ENCODE results near the gene STARD6.
"Not testable (repeated sequence)": the region's sequence is repeated elsewhere in the genome, so short reads cannot be mapped to it uniquely, and the experiment has no call there.

The STARD6 gene

GRCh38 chr18:54351186-54351585 lies 6.5 kb downstream of the STARD6 start:
- H3K9me3 ChIP-seq (ENCODE audit: control insufficient read depth, insufficient read depth, low read length): no peaks in the 10 kb centered on the region
- H3K27ac ChIP-seq (ENCODE audit: low read length): no peak overlapping the region
- H3K4me3 ChIP-seq (ENCODE audit: low read length): no peak overlapping the region
- WGBS (ENCODE audit: insufficient coverage, insufficient read length): no CpG with 5 or more reads among the region's 1 CpG
- H3K27me3 ChIP-seq (ENCODE audit: control insufficient read depth, insufficient read depth, low read length): no peaks in the 10 kb centered on the region
- no peaks in the 10 kb centered on the region for H3K4me1 ChIP-seq (ENCODE audit: control insufficient read depth, insufficient read depth, low read length)
- no peaks in the 10 kb centered on the region for H3K36me3 ChIP-seq (ENCODE audit: control insufficient read depth, insufficient read depth, low read length)
- DNase-seq (ENCODE audit: low read depth, low spot score): no peak

- DNase-seq (ENCODE audit: low read depth, low spot score): no peak
- Histone ChIP-seq H3K27me3 (ENCODE audit: control insufficient read depth, insufficient read depth, low read length) (no peaks in the 10 kb centered on the region), H3K36me3 (ENCODE audit: control insufficient read depth, insufficient read depth, low read length) (no peaks in the 10 kb centered on the region), H3K27ac (ENCODE audit: low read length) (no peak overlapping the region), H3K4me3 (ENCODE audit: low read length) (no peak overlapping the region), H3K9me3 (ENCODE audit: control insufficient read depth, insufficient read depth, low read length) (no peaks in the 10 kb centered on the region), H3K4me1 (ENCODE audit: control insufficient read depth, insufficient read depth, low read length) (no peaks in the 10 kb centered on the region)
- WGBS (ENCODE audit: insufficient coverage, insufficient read length): no CpG with 5 or more reads among the region's 4 CpGs
Measured at GRCh38 chr18:54338230-54338629, 19.4 kb downstream of the STARD6 start.

GRCh38 chr18:54335638-54336173 lies 22.0 kb downstream of the STARD6 start:
- Histone ChIP-seq H3K4me1 (ENCODE audit: control insufficient read depth, insufficient read depth, low read length) (no peaks in the 10 kb centered on the region), H3K27me3 (ENCODE audit: control insufficient read depth, insufficient read depth, low read length) (no peaks in the 10 kb centered on the region), H3K27ac (ENCODE audit: low read length) (no peak overlapping the region), H3K9me3 (ENCODE audit: control insufficient read depth, insufficient read depth, low read length) (no peaks in the 10 kb centered on the region), H3K36me3 (ENCODE audit: control insufficient read depth, insufficient read depth, low read length) (no peaks in the 10 kb centered on the region), H3K4me3 (ENCODE audit: low read length) (no peak overlapping the region)
- WGBS (ENCODE audit: insufficient coverage, insufficient read length): no CpG with 5 or more reads among the region's 2 CpGs
- no peak for DNase-seq (ENCODE audit: low read depth, low spot score)

GRCh38 chr18:54330768-54331548 lies 26.7 kb downstream of the STARD6 start:
- H3K27me3 ChIP-seq (ENCODE audit: control insufficient read depth, insufficient read depth, low read length): no peaks in the 10 kb centered on the region
- H3K27ac ChIP-seq (ENCODE audit: low read length): no peak overlapping the region
- no peak overlapping the region for H3K4me3 ChIP-seq (ENCODE audit: low read length)
- H3K9me3 ChIP-seq (ENCODE audit: control insufficient read depth, insufficient read depth, low read length): no peaks in the 10 kb centered on the region
- H3K36me3 ChIP-seq (ENCODE audit: control insufficient read depth, insufficient read depth, low read length): no peaks in the 10 kb centered on the region
- H3K4me1 ChIP-seq (ENCODE audit: control insufficient read depth, insufficient read depth, low read length): no peaks in the 10 kb centered on the region
- DNase-seq (ENCODE audit: low read depth, low spot score): no peak
- WGBS (ENCODE audit: insufficient coverage, insufficient read length): 100% methylated on average over 3 of the region's 6 CpGs

GRCh38 chr18:54329787-54330186 lies 27.9 kb downstream of the STARD6 start:
- Histone ChIP-seq H3K9me3 (ENCODE audit: control insufficient read depth, insufficient read depth, low read length) (no peaks in the 10 kb centered on the region), H3K36me3 (ENCODE audit: control insufficient read depth, insufficient read depth, low read length) (no peaks in the 10 kb centered on the region), H3K4me3 (ENCODE audit: low read length) (no peak overlapping the region), H3K27me3 (ENCODE audit: control insufficient read depth, insufficient read depth, low read length) (no peaks in the 10 kb centered on the region), H3K27ac (ENCODE audit: low read length) (no peak overlapping the region), H3K4me1 (ENCODE audit: control insufficient read depth, insufficient read depth, low read length) (no peaks in the 10 kb centered on the region)
- DNase-seq (ENCODE audit: low read depth, low spot score): no peak

GRCh38 chr18:54327818-54328217 lies 29.8 kb downstream of the STARD6 start:
- Histone ChIP-seq H3K27me3 (ENCODE audit: control insufficient read depth, insufficient read depth, low read length) (no peaks in the 10 kb centered on the region), H3K36me3 (ENCODE audit: control insufficient read depth, insufficient read depth, low read length) (no peaks in the 10 kb centered on the region), H3K4me1 (ENCODE audit: control insufficient read depth, insufficient read depth, low read length) (no peaks in the 10 kb centered on the region), H3K27ac (ENCODE audit: low read length) (no peak overlapping the region), H3K9me3 (ENCODE audit: control insufficient read depth, insufficient read depth, low read length) (no peaks in the 10 kb centered on the region), H3K4me3 (ENCODE audit: low read length) (no peak overlapping the region)
- WGBS (ENCODE audit: insufficient coverage, insufficient read length): no CpG with 5 or more reads among the region's 4 CpGs
- DNase-seq (ENCODE audit: low read depth, low spot score): no peak

GRCh38 chr18:54323970-54324369 lies 33.7 kb downstream of the STARD6 start:
- Histone ChIP-seq H3K36me3 (ENCODE audit: control insufficient read depth, insufficient read depth, low read length) (no peaks in the 10 kb centered on the region), H3K9me3 (ENCODE audit: control insufficient read depth, insufficient read depth, low read length) (no peaks in the 10 kb centered on the region), H3K27me3 (ENCODE audit: control insufficient read depth, insufficient read depth, low read length) (no peaks in the 10 kb centered on the region), H3K4me1 (ENCODE audit: control insufficient read depth, insufficient read depth, low read length) (no peaks in the 10 kb centered on the region), H3K4me3 (ENCODE audit: low read length) (no peak overlapping the region), H3K27ac (ENCODE audit: low read length) (no peak overlapping the region)
- WGBS (ENCODE audit: insufficient coverage, insufficient read length): no CpG with 5 or more reads among the region's 2 CpGs
- no peak for DNase-seq (ENCODE audit: low read depth, low spot score)

- Histone ChIP-seq H3K9me3 (ENCODE audit: control insufficient read depth, insufficient read depth, low read length) (no peaks in the 10 kb centered on the region), H3K4me3 (ENCODE audit: low read length) (no peak overlapping the region), H3K27ac (ENCODE audit: low read length) (no peak overlapping the region), H3K36me3 (ENCODE audit: control insufficient read depth, insufficient read depth, low read length) (no peaks in the 10 kb centered on the region), H3K27me3 (ENCODE audit: control insufficient read depth, insufficient read depth, low read length) (no peaks in the 10 kb centered on the region), H3K4me1 (ENCODE audit: control insufficient read depth, insufficient read depth, low read length) (no peaks in the 10 kb centered on the region)
- DNase-seq (ENCODE audit: low read depth, low spot score): no peak
Measured at GRCh38 chr18:54323561-54323960, 34.1 kb downstream of the STARD6 start.

GRCh38 chr18:54316071-54316820 lies 41.4 kb downstream of the STARD6 start:
- Histone ChIP-seq H3K4me3 (ENCODE audit: low read length) (no peak overlapping the region), H3K36me3 (ENCODE audit: control insufficient read depth, insufficient read depth, low read length) (no peaks in the 10 kb centered on the region), H3K27me3 (ENCODE audit: control insufficient read depth, insufficient read depth, low read length) (no peaks in the 10 kb centered on the region), H3K9me3 (ENCODE audit: control insufficient read depth, insufficient read depth, low read length) (no peaks in the 10 kb centered on the region), H3K4me1 (ENCODE audit: control insufficient read depth, insufficient read depth, low read length) (no peaks in the 10 kb centered on the region), H3K27ac (ENCODE audit: low read length) (no peak overlapping the region)
- no peak for DNase-seq (ENCODE audit: low read depth, low spot score)

GRCh38 chr18:54309564-54309963 lies 48.1 kb downstream of the STARD6 start:
- not testable (repeated sequence) for H3K4me1 ChIP-seq (ENCODE audit: control insufficient read depth, insufficient read depth, low read length); H3K9me3 ChIP-seq (ENCODE audit: control insufficient read depth, insufficient read depth, low read length); H3K27ac ChIP-seq (ENCODE audit: low read length); H3K27me3 ChIP-seq (ENCODE audit: control insufficient read depth, insufficient read depth, low read length); H3K36me3 ChIP-seq (ENCODE audit: control insufficient read depth, insufficient read depth, low read length); H3K4me3 ChIP-seq (ENCODE audit: low read length); DNase-seq (ENCODE audit: low read depth, low spot score)
- WGBS (ENCODE audit: insufficient coverage, insufficient read length): no CpG with 5 or more reads among the region's 8 CpGs

- no peak for DNase-seq (ENCODE audit: low read depth, low spot score)
- Histone ChIP-seq H3K27me3 (ENCODE audit: control insufficient read depth, insufficient read depth, low read length) (no peaks in the 10 kb centered on the region), H3K4me1 (ENCODE audit: control insufficient read depth, insufficient read depth, low read length) (no peaks in the 10 kb centered on the region), H3K27ac (ENCODE audit: low read length) (no peak overlapping the region), H3K4me3 (ENCODE audit: low read length) (no peak overlapping the region), H3K36me3 (ENCODE audit: control insufficient read depth, insufficient read depth, low read length) (no peaks in the 10 kb centered on the region), H3K9me3 (ENCODE audit: control insufficient read depth, insufficient read depth, low read length) (no peaks in the 10 kb centered on the region)
Measured at GRCh38 chr18:54303408-54303807, 54.2 kb downstream of the STARD6 start.
